Right cardiac atrium (tissue), 5 donors: ENCODE results near the gene NCKAP5. TPM values are rescaled to one million over a fixed set of nuclear protein-coding genes. Genes with fewer than 3 reads are reported as not detected.

ENCODE experiments used
- ATAC-seq, 2 donors: fragments of 200-7000 bp; cut with Tn5 transposase; one replicate each; pipeline versions ENCODE4 v1.8.0 to v1.9.1; 2020; ENCODE audit warnings: moderate library complexity in 2 of 2, mild to moderate bottlenecking in 1 of 2
- DNase-seq, 3 donors: peaks; one replicate each; pipeline ENCODE4 v3.0.0-alpha.2; 2020
- H3K27ac ChIP-seq: one replicate; pipeline ENCODE4 v1.5.1; 2013; ENCODE audit warnings: mild to moderate bottlenecking, low read length, control low read depth, moderate library complexity
- H3K27me3 ChIP-seq: one replicate; pipeline ENCODE4 v1.6.1; 2013; ENCODE audit not compliant: control insufficient read depth, insufficient read depth
- H3K4me1 ChIP-seq: one replicate; pipeline ENCODE4 v1.6.1; 2013; ENCODE audit warnings: low read length; ENCODE audit not compliant: control insufficient read depth, insufficient read depth
- H3K4me3 ChIP-seq: one replicate; pipeline ENCODE4 v1.5.1; 2013; ENCODE audit warnings: low read length, control low read depth
- H3K9me3 ChIP-seq: one replicate; pipeline ENCODE4 v1.6.1; 2013; ENCODE audit warnings: low read length; ENCODE audit not compliant: control insufficient read depth
- WGBS: extraction: QIAGEN DNeasy Blood & Tissue Kit; methylation state at CpG from one replicate; pipeline ENCODE4 v1.1.7; 2013; 5-methylcytosine and 5-hydroxymethylcytosine counted together
- intact Hi-C, 4 donors: fragments of 100-400 bp; cut with DNase I; formaldehyde crosslinking; loops; one replicate each; pipeline versions ENCODE4 v1.11.0 to v1.14.0; 2022 to 2023
- polyA plus RNA-seq: library from polyadenylated mRNA; stranded (reverse); fragments of 200-250 nt; gene quantifications from one replicate; pipeline ENCODE4 v1.2.3, GENCODE V29; 2013
- total RNA-seq, 4 donors: library from RNA; stranded (reverse); fragmentation: NEBNext Ultra II Directional; extraction: Animal tissue kit (Norgen Biotek cat#: 25700); gene quantifications; one replicate each; pipeline ENCODE4 v1.2.1, GENCODE V29; 2021
- donor health status: healthy with polysubstance abuse.
- donor health status: DM: no; HTN: yes; CAD: no.
- donor health status: DM: no; HTN: no; CAD: no.
- donor health status: DM: no; HTN: yes; CAD: no; lungs with severe emphysema.
- donor health status: DM: yes; HTN: yes; CAD: no.

The NCKAP5 gene
- total and polyA plus RNA-seq, 5 donors, result 3.8 to 11.1 (median 7.3) TPM

GRCh38 chr2:133143645-133144044 is 424.6 kb downstream of the NCKAP5 start:
- Histone ChIP-seq H3K27ac (no peak overlapping the region), H3K27me3 (no peaks in the 10 kb centered on the region), H3K9me3 (no peaks in the 10 kb centered on the region), H3K4me1 (no peaks in the 10 kb centered on the region), H3K4me3 (no peak overlapping the region)
- DNase-seq (no peak), ATAC-seq (no peak)
- WGBS, result 96% methylated on average over 1 of the region's 1 CpG
- intact Hi-C loops, result no loop called here

DNA sequence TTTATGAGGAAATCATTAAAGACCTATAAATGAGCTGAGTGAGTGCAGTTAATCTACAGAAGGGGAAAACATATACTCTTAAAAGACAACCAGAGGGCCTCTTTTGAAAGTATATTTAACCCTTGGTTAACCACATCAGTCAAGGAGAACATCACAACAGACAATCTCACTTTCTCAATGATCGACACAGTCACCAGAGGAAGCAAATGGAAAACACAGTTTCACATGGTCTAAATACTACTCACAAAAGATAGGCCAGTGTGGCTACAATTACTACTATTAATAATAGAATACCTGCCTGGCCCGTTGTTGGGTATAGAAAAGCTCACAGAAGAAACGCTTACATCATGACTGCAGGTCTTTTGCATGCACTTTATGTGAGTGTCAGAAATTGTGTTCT is 426.2 kb downstream of the NCKAP5 start:
- Histone ChIP-seq H3K27ac (no peak overlapping the region), H3K9me3 (no peaks in the 10 kb centered on the region), H3K4me3 (no peak overlapping the region), H3K27me3 (no peaks in the 10 kb centered on the region), H3K4me1 (no peaks in the 10 kb centered on the region)
- ATAC-seq, result no peak
- no peak for DNase-seq
- intact Hi-C loops, result no loop called here
- 93% methylated on average over 3 of the region's 3 CpGs for WGBS

DNA sequence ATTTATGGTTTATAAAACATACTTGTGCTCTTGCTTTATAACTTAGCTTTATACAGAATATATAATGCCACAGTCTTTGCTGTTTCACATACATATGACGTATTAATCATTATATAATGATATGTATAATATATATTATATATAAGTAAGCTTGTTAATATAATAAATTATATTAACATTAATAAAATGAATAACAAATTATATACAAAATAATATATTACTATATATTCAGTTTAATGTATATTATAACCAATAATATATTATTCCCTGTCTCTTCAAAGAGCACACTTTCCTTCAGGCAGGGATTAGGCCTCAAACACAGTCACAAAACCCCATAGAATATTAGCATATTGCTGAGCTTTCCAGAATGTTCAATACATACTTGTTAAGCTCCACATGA is 427.6 kb downstream of the NCKAP5 start:
- H3K9me3 ChIP-seq, result no peaks in the 10 kb centered on the region
- intact Hi-C loops, result no loop called here
- H3K4me3 ChIP-seq, result no peak overlapping the region
- no peak overlapping the region for H3K27ac ChIP-seq
- 95% methylated on average over 1 of the region's 1 CpG for WGBS
- H3K27me3 ChIP-seq, result no peaks in the 10 kb centered on the region
- no peaks in the 10 kb centered on the region for H3K4me1 ChIP-seq
- no peak for DNase-seq
- ATAC-seq, result no peak

DNA sequence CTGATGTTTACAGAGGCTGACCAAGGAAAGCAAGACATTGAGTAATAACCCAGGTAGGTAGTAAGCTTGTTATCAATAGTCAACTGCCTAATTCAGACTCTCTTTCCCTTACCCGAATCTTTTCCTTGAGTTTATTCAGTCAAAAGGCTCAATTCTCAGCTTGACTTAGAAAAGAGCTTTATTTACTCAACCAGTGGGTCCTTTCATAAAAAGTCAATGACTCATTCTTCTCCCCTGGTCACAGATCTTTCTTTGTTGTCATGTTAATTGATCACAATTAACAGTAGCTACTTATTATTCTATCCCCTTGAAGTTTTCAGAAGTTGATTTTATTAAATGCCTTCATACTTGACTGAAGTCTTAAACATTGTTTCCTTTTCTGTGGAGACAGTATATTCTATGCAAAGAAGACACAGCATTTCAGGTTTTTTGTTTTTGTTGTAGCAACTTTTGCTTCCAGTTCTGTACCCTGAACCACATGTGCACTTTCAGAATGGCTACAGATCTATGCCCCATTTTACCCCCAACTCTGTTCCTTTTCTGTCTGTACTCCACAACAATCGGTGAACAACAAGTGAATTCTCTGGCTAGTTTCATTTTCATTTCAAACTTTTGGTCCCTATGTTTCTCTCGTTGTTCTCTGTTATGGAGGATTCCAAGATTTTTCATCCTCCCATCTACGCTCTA is 428.3 kb downstream of the NCKAP5 start:
- no peaks in the 10 kb centered on the region for H3K9me3 ChIP-seq
- no peak overlapping the region for H3K4me3 ChIP-seq
- H3K27ac ChIP-seq, result no peak overlapping the region
- DNase-seq (no peak), ATAC-seq (no peak)
- intact Hi-C loops, result no loop called here
- no peaks in the 10 kb centered on the region for H3K4me1 ChIP-seq
- 80% methylated on average over 4 of the region's 4 CpGs for WGBS
- H3K27me3 ChIP-seq, result no peaks in the 10 kb centered on the region

- Histone ChIP-seq H3K9me3 (no peaks in the 10 kb centered on the region), H3K27ac (no peak overlapping the region), H3K4me1 (no peaks in the 10 kb centered on the region), H3K27me3 (no peaks in the 10 kb centered on the region), H3K4me3 (no peak overlapping the region)
- no peak for DNase-seq
- intact Hi-C loops, result no loop called here
- 89% methylated on average over 4 of the region's 4 CpGs for WGBS
- no peak for ATAC-seq
These were observed 429.6 kb downstream of the NCKAP5 start for GRCh38 chr2:133138693-133139092.

DNA sequence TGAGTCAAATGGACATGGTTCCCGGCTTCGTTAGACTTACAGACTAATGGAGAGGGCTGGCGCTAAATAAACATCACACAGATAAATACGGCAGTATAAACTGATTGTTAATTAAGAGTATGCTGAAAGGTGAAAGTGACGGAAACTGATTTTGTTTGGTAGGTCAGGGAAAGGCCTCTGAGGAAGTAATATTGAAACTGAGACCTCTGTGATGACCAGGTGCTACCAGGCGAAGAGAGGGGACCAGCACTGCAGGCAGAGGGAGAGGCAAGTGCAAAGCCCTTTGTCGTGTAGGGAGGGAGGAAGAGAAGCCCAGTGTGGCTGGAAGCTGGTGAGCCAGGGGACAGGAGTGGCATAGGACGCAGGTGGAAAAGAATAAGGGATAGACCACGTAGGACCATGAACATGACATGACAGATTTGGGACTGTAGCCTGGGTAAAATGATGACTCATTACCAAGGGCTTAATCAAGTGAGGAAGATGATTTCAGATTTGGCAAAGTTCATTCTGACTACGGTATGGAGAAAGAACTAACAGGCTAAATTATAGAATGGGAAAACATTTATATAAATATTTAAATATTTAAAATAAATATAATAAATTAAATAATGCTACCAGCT is 433.1 kb downstream of the NCKAP5 start:
- Histone ChIP-seq H3K27me3 (no peaks in the 10 kb centered on the region), H3K9me3 (no peaks in the 10 kb centered on the region), H3K27ac (no peak overlapping the region), H3K4me3 (no peak overlapping the region), H3K4me1 (no peaks in the 10 kb centered on the region)
- DNase-seq, result no peak
- intact Hi-C loops, result no loop called here
- WGBS, result 87% methylated on average over 10 of the region's 10 CpGs
- no peak for ATAC-seq

DNA sequence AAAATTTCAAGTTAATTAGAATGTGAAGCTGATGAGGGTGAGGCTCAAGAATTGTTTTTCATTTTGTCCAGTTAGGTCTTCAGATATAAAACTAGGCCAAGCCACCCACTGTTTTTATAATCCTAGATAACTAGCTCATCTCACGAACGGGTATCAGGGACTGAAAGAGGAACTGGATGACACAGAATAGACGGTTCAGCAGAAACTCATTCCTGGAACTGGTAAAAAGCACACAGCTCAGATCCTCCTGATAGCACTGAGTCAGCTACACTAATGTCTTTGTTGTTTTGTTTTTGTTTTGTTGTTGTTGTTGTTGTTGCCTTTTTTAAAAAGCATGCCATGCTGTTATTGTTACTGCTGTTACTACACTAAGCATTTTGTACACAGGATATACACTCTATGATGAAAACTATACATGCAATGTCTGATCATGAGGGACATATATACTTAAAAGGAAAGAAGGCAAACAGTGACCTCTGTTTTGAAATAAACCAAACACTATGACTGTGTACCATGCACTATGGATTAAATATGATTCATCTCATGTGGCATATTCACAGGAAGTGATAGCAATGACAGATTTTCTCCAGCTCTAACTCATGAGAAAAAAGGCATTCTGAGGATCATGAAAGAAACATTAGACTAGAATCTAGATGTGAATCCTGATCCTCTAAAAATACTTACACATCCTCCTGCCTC is 437.6 kb downstream of the NCKAP5 start:
- no peaks in the 10 kb centered on the region for H3K9me3 ChIP-seq
- intact Hi-C loops, result no loop called here
- peak in 1 of 2 donors; percentile 32 for ATAC-seq
- no peaks in the 10 kb centered on the region for H3K4me1 ChIP-seq
- H3K4me3 ChIP-seq, result no peak overlapping the region
- WGBS, result 42% methylated on average over 3 of the region's 3 CpGs
- DNase-seq, result no peak
- no peaks in the 10 kb centered on the region for H3K27me3 ChIP-seq
- H3K27ac ChIP-seq, result no peak overlapping the region

DNA sequence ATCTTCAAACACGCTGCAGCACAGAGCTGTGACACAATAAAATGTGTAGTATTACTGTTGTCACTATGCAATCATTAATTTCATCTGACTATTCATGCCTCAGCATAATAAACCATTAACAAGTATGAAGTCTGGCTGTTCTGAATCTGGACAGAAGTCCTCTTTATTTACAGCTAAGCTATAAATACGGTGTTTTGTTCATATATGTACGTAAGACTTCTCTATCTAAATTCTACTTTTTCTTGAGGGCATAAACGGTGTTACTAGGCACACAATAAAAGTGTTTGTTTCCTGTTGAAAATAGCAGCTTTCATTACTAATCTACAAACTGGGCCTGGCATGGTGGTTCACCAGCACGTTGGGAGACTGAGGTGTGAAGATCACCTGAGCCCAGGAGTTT is 443.8 kb downstream of the NCKAP5 start:
- ATAC-seq (no peak), DNase-seq (no peak)
- Histone ChIP-seq H3K4me1 (no peaks in the 10 kb centered on the region), H3K4me3 (no peak overlapping the region), H3K9me3 (no peaks in the 10 kb centered on the region), H3K27me3 (no peaks in the 10 kb centered on the region), H3K27ac (no peak overlapping the region)
- 86% methylated on average over 5 of the region's 5 CpGs for WGBS
- intact Hi-C loops, result no loop called here

DNA sequence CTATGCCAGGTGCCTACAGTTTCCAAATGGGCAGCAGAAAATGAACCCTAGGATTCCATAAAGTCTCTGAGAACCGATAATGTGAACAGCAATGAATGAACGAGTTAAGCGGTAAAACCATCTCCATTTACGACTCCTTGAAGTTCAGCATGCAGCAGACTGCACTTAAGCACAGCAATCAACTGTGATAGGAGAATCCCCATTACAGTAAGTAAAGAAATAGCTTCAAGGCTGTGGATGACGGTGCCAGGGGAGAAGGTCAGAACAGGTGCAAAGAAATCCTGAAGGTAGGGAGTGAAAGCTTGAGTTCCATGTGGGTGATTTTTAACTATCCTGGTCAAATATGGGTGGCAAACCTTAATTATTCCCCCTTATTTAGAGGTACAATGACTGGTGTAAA is 444.4 kb downstream of the NCKAP5 start:
- DNase-seq, result no peak
- intact Hi-C loops, result no loop called here
- Histone ChIP-seq H3K27ac (no peak overlapping the region), H3K9me3 (no peaks in the 10 kb centered on the region), H3K27me3 (no peaks in the 10 kb centered on the region), H3K4me1 (no peaks in the 10 kb centered on the region), H3K4me3 (no peak overlapping the region)
- ATAC-seq, result no peak
- 92% methylated on average over 5 of the region's 5 CpGs for WGBS

DNA sequence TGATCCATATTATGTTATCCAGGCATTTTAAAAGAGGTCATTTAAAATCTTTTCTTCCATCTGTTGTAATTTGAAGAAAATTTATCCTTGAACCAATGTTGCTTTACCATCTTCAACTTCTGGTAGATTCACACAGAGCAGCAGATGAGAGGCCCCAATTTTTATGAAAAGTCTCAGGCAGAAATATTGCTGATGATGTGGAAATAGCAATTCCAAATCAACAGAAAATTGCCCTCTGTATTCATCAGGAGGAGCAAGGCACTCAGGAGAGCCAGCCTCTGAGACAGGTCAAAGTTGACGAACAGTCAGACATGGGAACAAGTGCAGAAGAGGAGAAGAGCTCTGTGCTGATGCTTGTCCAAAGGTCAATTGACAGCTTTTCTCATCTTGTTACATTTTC is 444.9 kb downstream of the NCKAP5 start:
- no peaks in the 10 kb centered on the region for H3K27me3 ChIP-seq
- no peak overlapping the region for H3K27ac ChIP-seq
- ATAC-seq, result no peak
- H3K4me3 ChIP-seq, result no peak overlapping the region
- no peaks in the 10 kb centered on the region for H3K4me1 ChIP-seq
- 100% methylated on average over 1 of the region's 1 CpG for WGBS
- intact Hi-C loops, result no loop called here
- H3K9me3 ChIP-seq, result no peaks in the 10 kb centered on the region
- no peak for DNase-seq

DNA sequence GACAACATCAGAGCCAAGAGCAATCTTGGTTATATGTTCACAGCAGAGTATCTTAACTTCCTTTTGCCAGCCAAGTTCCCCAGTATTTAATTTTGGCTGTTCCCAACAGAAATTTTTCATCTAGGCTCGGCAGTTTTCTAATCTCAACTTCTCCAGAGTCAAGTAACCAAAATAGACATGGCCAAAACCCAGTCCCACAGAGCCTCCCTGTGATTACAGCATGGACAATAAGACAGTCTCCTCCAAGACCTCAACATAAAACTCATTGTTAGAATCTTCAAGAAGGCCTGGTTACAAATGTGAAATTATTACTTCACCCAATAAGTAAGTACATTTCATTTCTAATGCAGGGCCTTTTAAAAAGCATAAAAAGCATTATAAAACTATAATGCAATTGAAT is 445.7 kb downstream of the NCKAP5 start:
- 5% methylated on average over 1 of the region's 1 CpG for whole genome bisulfite sequencing
- intact Hi-C loops, result no loop called here
- Histone ChIP-seq H3K9me3 (no peaks in the 10 kb centered on the region), H3K4me1 (no peaks in the 10 kb centered on the region), H3K27me3 (no peaks in the 10 kb centered on the region), H3K4me3 (no peak overlapping the region), H3K27ac (no peak overlapping the region)
- no peak for DNase-seq
- ATAC-seq, result peak in 1 of 2 donors; percentile 62
